Brain microvascular endothelial cell (primary cell): ENCODE results near the gene APOC1.
"Not testable (repeated sequence)": the region's sequence is repeated elsewhere in the genome, so short reads cannot be mapped to it uniquely, and the experiment has no call there.

Experiments
- DNase-seq: peaks from one replicate; pipeline ENCODE4 v3.0.0-alpha.2; 2020
- H3K27ac ChIP-seq: fragments of 250-450 bp; sonication (Bioruptor Pico); 2 replicates; pipeline ENCODE4 v1.5.1; 2020; ENCODE audit warnings: mild to moderate bottlenecking, moderate library complexity
- H3K27me3 ChIP-seq: fragments of 250-450 bp; sonication (Bioruptor Pico); replicated peaks from 2 replicates; pipeline ENCODE4 v1.5.1; 2020; ENCODE audit warnings: mild to moderate bottlenecking
- H3K36me3 ChIP-seq: fragments of 250-450 bp; sonication (Bioruptor Pico); replicated peaks from 2 replicates; pipeline ENCODE4 v1.5.1; 2020; ENCODE audit warnings: mild to moderate bottlenecking
- H3K4me3 ChIP-seq: 2 replicates; pipeline ENCODE4 v1.5.1; 2011; ENCODE audit warnings: low read depth, mild to moderate bottlenecking, control low read depth, low read length, moderate library complexity
- in situ Hi-C: cut with HindIII; loops from 2 replicates; pipeline ENCODE4 v1.10.0; 2017; ENCODE audit warnings: low sequenced_read_pairs, low pct_ligation_motif_present
- TF ChIP-seq, protein P1 (sequence below): IDR thresholded peaks from 2 replicates; pipeline ENCODE4 v1.5.1; 2011; ENCODE audit warnings: low read depth, mild to moderate bottlenecking, moderate library complexity, low read length, control low read depth, inconsistent platforms; ENCODE audit errors: missing control alignments

Gene APOC1

DNA sequence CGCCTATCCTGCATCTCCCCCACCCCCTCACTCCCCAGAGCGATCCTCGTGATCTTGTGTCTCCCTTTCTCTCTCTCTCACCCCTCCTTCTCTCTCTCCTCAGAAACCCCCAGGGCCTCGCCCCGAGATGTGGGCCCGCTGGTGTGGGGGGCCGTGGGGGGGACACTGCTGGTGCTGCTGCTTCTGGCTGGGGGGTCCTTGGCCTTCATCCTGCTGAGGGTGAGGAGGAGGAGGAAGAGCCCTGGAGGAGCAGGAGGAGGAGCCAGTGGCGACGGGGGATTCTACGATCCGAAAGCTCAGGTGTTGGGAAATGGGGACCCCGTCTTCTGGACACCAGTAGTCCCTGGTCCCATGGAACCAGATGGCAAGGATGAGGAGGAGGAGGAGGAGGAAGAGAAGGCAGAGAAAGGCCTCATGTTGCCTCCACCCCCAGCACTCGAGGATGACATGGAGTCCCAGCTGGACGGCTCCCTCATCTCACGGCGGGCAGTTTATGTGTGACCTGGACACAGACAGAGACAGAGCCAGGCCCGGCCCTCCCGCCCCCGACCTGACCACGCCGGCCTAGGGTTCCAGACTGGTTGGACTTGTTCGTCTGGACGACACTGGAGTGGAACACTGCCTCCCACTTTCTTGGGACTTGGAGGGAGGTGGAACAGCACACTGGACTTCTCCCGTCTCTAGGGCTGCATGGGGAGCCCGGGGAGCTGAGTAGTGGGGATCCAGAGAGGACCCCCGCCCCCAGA lies 36.1 kb upstream of the APOC1 start:
- DNase-seq = no peak
- TF ChIP-seq, protein P1, sequence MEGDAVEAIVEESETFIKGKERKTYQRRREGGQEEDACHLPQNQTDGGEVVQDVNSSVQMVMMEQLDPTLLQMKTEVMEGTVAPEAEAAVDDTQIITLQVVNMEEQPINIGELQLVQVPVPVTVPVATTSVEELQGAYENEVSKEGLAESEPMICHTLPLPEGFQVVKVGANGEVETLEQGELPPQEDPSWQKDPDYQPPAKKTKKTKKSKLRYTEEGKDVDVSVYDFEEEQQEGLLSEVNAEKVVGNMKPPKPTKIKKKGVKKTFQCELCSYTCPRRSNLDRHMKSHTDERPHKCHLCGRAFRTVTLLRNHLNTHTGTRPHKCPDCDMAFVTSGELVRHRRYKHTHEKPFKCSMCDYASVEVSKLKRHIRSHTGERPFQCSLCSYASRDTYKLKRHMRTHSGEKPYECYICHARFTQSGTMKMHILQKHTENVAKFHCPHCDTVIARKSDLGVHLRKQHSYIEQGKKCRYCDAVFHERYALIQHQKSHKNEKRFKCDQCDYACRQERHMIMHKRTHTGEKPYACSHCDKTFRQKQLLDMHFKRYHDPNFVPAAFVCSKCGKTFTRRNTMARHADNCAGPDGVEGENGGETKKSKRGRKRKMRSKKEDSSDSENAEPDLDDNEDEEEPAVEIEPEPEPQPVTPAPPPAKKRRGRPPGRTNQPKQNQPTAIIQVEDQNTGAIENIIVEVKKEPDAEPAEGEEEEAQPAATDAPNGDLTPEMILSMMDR = no peak
- H3K36me3 ChIP-seq = peaks cover 69% of the 10 kb centered on the region
- no peaks in the 10 kb centered on the region for H3K27me3 ChIP-seq
- in situ Hi-C loops = no loop called here
- H3K27ac ChIP-seq = no peak overlapping the region
- no peak overlapping the region for H3K4me3 ChIP-seq

DNA sequence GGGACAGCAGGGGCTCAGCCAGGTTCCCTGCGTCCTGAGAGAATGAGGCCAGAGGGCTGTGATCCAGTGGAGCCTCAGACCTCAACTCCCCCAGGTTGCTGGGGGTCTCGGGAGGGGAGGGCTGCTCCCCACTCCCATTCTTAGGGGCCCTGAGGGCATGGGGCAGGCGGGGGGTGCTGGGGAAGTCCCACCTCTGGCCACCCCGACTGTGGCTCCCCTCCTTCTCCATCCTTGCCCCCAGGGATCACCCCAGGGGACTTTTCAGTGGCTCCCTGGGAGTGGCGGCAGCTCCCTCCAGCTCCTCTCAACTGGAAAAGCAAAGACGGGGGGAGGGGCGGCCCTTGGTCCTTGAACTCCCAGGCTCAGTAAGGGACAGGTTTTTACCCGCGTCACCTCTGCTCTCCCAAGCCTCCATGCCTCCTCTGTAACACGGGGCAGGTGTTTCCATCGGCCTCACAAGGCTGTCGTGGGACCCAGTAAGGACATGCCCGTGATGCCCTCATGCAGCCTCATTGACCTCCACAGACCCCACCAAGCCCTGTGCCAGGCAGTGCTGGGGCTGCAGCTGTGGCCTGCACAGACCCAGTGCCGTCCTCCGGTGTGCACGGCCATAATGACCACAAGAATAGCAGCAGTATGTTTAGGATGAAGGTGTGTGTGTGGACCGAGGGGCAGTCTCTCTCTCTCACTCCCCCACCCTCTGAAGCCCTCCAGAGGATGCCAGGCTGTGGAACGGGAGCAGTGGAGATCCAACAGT lies 34.9 kb upstream of the APOC1 start:
- in situ Hi-C loops = no loop called here
- Histone ChIP-seq H3K27me3 (no peaks in the 10 kb centered on the region), H3K4me3 (no peak overlapping the region), H3K27ac (no peak overlapping the region), H3K36me3 (peaks cover 62% of the 10 kb centered on the region)
- TF ChIP-seq, protein P1 = no peak
- no peak for DNase-seq

DNA sequence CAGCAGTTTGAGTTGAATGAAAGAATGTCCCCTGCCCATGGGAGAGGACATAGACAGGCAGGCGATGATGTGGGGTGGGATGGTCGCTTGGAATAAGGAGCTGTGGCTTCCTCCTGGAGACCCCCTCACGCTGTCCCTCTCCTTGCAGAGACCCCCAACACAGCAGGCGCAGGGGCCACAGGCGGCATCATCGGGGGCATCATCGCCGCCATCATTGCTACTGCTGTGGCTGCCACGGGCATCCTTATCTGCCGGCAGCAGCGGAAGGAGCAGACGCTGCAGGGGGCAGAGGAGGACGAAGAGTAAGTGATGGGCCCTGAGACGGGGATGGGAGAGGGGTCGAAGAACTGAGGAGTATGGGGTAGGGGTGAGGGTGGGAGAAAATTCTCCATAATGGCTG lies 32.3 kb upstream of the APOC1 start:
- no peak overlapping the region for H3K4me3 ChIP-seq
- TF ChIP-seq, protein P1 = no peak
- peaks cover 56% of the 10 kb centered on the region for H3K36me3 ChIP-seq
- H3K27ac ChIP-seq = no peak overlapping the region
- no peak for DNase-seq
- H3K27me3 ChIP-seq = no peaks in the 10 kb centered on the region
- in situ Hi-C loops = no loop called here

DNA sequence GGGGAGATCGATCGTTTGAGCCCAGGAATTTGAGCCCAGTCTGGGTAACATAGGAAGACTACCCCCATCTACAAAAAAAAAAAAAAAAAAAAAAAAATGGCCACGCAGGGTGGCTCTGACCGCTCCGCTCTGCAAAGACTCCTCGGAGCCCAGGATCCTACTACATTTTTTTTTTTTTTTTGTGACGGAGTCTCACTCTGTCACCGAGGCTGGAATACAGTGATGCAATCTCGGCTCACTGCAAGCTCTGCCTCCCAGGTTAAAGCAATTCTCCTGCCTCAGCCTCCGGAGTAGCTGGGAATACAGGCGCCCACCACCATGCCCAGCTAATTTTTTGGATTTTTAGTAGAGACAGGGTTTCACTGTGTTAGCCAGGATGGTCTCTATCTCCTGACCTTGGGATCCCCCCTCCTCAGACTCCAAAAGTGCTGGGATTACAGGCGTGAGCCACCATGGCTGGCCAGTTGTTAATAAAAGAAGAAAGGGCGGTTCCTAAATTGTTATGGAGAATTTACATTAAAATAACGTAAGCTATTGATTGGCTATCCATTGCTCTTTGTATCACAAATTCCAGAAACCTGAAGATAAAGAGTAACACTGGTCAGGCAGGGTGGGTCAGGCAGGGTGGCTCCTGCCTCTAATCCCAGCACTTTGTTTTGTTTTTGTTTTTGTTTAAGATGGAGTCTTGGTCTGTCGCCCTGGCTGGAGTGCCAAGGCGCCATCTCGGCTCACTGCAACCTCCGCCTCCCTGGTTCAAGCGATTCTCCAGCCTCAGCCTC lies 31.6 kb upstream of the APOC1 start:
- H3K27ac ChIP-seq, DNase-seq, H3K4me3 ChIP-seq, H3K27me3 ChIP-seq, in situ Hi-C loops: not testable (repeated sequence)
- H3K36me3 ChIP-seq = peaks cover 54% of the 10 kb centered on the region

DNA sequence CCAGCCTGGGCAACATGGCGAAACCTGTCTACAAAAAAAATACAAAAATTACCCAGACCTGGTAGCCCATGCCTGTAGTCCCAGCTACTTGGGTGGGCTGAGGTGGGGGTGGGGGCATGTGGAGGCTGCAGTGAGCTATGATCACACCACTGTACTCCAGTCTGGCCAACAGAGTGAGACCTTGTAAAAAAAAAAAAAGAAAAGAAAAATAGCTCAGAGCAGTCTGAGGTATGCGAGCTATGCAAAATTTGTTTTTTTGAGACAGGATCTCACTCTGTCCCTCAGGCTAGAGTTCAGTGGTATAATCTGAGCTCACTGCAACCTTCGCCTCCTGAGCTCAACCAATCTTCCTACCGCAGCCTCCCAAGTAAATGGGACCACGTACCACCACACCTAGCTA lies 30.5 kb upstream of the APOC1 start:
- in situ Hi-C loops = no loop called here
- DNase-seq = no peak
- TF ChIP-seq, protein P1 = no peak
- Histone ChIP-seq H3K4me3 (no peak overlapping the region), H3K27ac (peak overlapping the region; percentile 20), H3K36me3 (peaks cover 50% of the 10 kb centered on the region), H3K27me3 (no peaks in the 10 kb centered on the region)

DNA sequence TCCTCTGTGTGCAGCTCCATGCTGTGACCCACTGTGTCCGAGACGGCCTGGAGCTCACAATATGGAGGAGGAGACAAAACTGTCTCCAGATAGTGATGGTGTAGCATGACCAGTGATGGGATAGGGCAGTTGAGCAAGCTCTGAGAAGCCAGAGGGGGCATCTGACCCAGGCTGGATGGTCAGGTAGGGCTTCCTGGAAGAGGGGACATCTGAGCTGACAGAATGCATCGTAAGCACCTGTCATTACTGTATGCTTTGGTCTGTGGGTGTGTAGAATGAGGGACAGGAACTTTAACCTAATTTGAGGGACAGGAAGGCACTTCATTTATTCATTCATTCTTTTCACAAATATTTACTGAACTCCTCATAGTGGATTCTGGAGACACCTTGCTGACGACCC lies 29.8 kb upstream of the APOC1 start:
- TF ChIP-seq, protein P1 = no peak
- no peaks in the 10 kb centered on the region for H3K27me3 ChIP-seq
- in situ Hi-C loops = no loop called here
- H3K4me3 ChIP-seq = no peak overlapping the region
- no peak for DNase-seq
- peak overlapping the region; percentile 20 for H3K27ac ChIP-seq
- peaks cover 44% of the 10 kb centered on the region for H3K36me3 ChIP-seq
